Muscle layer of duodenum (tissue), 2 donors: Measurements from ENCODE around the gene HSPB6.
A peak's percentile ranks its signal among the peaks of the same experiment; 100 is the strongest.
"Not testable (repeated sequence)": the region's sequence is repeated elsewhere in the genome, so short reads cannot be mapped to it uniquely, and the experiment has no call there.

Experiments
- H3K27ac ChIP-seq: one replicate; pipeline ENCODE4 v1.7.0; 2013; ENCODE audit warnings: mild to moderate bottlenecking, low read length
- H3K27me3 ChIP-seq: one replicate; pipeline ENCODE4 v1.7.0; 2013; ENCODE audit warnings: low read depth, mild to moderate bottlenecking, control low read depth, low read length
- H3K36me3 ChIP-seq, 2 donors: one replicate each; pipeline ENCODE4 v1.7.0; 2013; ENCODE audit warnings: low read length in 2 of 2, control low read depth in 1 of 2, mild to moderate bottlenecking in 1 of 2; ENCODE audit not compliant: insufficient read depth in 2 of 2, control insufficient read depth in 1 of 2
- H3K4me1 ChIP-seq, 2 donors: one replicate each; pipeline ENCODE4 v1.7.0; 2013; ENCODE audit warnings: low read length in 2 of 2, mild to moderate bottlenecking in 2 of 2, control low read depth in 1 of 2, moderate library complexity in 1 of 2; ENCODE audit not compliant: insufficient read depth in 2 of 2, control insufficient read depth in 1 of 2
- H3K4me3 ChIP-seq, 2 donors: one replicate each; pipeline ENCODE4 v1.7.0; 2013; ENCODE audit warnings: low read length in 2 of 2, low read depth in 1 of 2, mild to moderate bottlenecking in 1 of 2
- H3K9me3 ChIP-seq, 2 donors: one replicate each; pipeline ENCODE4 v1.7.0; 2013; ENCODE audit warnings: low read length in 2 of 2, control low read depth in 1 of 2, mild to moderate bottlenecking in 1 of 2; ENCODE audit not compliant: control insufficient read depth in 1 of 2
- donor health status: healthy.

The HSPB6 gene, protein sequence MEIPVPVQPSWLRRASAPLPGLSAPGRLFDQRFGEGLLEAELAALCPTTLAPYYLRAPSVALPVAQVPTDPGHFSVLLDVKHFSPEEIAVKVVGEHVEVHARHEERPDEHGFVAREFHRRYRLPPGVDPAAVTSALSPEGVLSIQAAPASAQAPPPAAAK

DNA sequence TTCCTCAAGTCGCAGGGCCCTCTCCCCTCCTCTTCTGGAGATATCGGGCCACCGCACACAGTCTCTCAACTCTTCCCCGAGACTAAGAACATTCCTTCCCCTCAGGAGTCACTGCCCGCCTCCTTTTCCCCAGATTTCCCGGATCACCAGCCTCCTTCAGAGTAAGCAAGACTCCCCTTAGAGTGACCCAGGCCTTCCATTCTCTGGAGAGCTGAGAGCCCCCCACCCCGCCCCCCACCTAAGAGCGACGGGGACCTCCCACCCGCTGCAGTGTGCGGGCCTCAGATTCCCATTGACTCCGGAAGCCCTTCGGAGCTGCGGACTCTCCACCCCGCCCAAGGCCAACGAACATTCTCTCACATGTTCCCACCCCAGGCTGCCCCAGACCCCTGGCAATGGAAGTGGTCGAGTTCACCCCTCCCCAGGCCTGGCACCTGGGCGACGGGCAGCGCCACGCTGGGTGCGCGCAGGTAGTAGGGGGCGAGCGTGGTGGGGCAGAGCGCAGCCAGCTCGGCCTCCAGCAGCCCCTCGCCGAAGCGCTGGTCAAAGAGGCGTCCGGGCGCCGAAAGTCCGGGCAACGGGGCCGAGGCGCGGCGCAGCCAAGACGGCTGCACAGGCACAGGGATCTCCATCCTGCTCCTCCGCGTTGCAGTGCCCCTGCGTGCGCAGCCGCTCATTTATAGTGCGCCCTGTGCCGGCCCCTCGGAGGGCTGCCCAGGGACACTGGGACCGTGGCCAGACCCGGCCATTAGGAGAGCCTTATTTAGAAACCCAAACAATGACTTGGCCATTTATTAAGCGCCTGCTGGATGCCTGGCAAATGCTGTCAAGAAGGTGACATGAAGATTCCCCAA is at the start of gene HSPB6:
TSS of gene HSPB6 (minus strand) at position 653 of the 854 bp plus-strand sequence. CDS start at position 632, 21 bp downstream.
- Histone ChIP-seq H3K27ac (peak within 1 kb of the TSS; percentile 100), H3K9me3 (no peaks in the 10 kb centered on the region), H3K36me3 (peaks cover 13 to 36% of the 10 kb centered on the region in 2 donors), H3K4me1 (peaks cover 4 to 46% of the 10 kb centered on the region in 2 donors), H3K27me3 (no peaks in the 10 kb centered on the region), H3K4me3 (peak within 1 kb of the TSS; percentile 93 to 99)

DNA sequence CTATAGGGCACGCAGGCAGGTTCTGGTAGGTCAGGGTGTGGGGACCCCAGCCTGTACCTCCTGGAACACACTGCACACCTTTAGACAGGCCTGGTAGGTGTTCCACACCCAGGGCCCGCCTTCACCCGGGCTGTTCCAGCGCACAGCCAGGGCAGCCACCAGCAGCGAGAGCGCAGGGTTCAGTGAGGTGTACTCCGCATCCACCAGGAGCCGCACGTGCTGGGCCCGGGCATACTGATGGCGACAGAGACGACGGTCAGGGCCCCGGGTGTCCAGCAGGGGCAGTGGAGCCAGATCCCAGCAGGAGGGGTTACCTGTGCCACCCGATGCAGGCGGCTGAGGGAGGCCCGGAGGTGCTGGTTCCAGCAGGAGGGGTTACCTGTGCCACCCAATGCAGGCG is 49.8 kb upstream of the HSPB6 start:
- Histone ChIP-seq H3K27ac (no peak overlapping the region), H3K36me3 (no peaks in the 10 kb centered on the region), H3K4me3 (no peak overlapping the region), H3K9me3 (no peaks in the 10 kb centered on the region), H3K27me3 (no peaks in the 10 kb centered on the region), H3K4me1 (no peaks in the 10 kb centered on the region)

GRCh38 chr19:35805526-35806102 is 48.8 kb upstream of the HSPB6 start:
- Histone ChIP-seq H3K4me1 (no peaks in the 10 kb centered on the region), H3K36me3 (no peaks in the 10 kb centered on the region), H3K9me3 (no peaks in the 10 kb centered on the region), H3K27ac (no peak overlapping the region), H3K4me3 (no peak overlapping the region), H3K27me3 (no peaks in the 10 kb centered on the region)

DNA sequence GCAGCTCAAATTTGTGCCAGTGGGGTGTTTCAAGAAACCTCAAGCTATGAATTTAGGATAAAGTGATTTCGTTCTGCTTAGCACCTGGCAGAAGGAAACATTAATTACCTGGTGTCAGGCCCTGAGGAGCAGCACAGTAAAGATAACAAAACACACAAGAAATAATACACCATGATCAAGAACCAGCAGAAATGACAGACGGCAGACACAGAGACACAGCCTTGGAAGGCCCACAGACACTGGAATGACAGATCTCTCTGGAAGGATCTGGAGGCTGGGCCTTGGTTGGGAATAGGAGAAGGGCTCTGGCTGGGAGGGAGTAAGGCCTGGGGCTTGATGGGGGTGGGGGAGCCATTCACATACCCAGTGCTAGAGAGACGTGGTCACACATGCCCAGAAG is 45.0 kb upstream of the HSPB6 start:
- H3K36me3 ChIP-seq: no peaks in the 10 kb centered on the region
- no peak overlapping the region for H3K27ac ChIP-seq
- H3K27me3 ChIP-seq: peaks cover 4% of the 10 kb centered on the region
- no peaks in the 10 kb centered on the region for H3K4me1 ChIP-seq
- H3K4me3 ChIP-seq: no peak overlapping the region
- no peaks in the 10 kb centered on the region for H3K9me3 ChIP-seq

DNA sequence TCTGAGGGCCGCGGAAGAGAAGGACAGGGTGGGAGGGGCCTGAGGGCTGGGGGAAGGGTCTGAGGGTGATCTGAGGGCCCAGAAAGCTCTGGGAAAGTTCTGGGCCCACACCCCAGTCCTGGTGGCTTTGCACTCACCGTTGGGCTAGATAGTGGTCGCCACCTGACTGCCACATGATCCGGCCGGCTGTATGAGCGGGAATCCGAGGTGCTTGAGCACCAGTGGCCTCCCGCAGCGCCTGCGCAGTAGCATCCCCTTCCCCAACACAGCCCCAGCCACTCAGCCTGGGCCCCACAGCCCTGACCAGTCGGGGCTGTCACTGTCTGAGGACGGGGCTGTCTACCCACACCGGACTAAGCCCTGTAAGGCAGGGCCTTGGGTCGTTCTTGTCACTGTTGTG is 40.8 kb upstream of the HSPB6 start:
- no peaks in the 10 kb centered on the region for H3K36me3 ChIP-seq
- H3K9me3 ChIP-seq: no peaks in the 10 kb centered on the region
- H3K27ac ChIP-seq: no peak overlapping the region
- no peak overlapping the region for H3K4me3 ChIP-seq
- H3K4me1 ChIP-seq: no peaks in the 10 kb centered on the region
- peaks cover 10% of the 10 kb centered on the region for H3K27me3 ChIP-seq

DNA sequence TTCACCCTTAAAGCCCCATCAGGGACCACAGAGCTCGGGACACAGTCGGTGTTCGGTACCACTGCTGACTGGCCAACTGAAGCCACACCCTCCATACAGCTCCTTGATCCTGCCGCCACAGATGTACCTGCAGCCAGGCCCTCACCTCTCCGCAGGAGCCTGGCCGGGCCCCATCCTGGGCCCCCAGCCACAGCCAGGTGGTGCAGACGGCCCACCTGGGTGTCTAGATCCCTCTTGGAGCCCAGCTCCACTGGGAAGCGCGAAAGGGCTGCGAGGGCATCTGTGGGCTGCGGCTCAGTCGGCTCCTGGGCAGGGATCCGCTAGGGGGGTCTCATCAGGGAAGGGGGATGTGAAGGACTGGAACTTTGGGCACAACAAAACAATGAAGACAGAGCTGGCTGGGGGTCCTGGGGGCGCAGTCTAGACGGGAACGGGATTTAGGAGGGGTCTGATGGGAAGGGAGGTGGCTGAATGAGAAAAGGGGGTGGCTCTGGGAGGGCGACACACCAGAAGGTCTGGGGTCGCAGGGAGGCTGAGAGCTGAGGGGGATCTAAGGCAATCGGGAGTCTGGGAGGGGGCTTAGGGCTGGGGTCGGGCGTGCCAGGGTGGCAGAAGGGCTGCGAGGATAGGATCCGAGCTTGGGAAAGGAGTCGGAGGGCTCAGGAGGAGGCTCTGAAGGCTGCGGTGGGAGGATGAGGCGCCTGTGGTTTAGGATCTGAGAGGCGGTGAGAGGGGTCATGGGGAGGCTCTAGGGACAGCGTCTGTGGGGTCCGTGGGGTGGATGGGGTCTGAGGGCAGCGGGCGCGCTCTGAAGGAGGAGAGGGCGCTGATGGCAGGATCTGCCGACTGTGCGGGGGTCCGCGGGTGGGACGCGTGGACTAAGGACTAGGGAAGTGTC is 40.1 kb upstream of the HSPB6 start:
- Histone ChIP-seq H3K36me3 (no peaks in the 10 kb centered on the region), H3K27me3 (peaks cover 10% of the 10 kb centered on the region), H3K4me3 (no peak overlapping the region), H3K27ac (no peak overlapping the region), H3K4me1 (no peaks in the 10 kb centered on the region), H3K9me3 (no peaks in the 10 kb centered on the region)

DNA sequence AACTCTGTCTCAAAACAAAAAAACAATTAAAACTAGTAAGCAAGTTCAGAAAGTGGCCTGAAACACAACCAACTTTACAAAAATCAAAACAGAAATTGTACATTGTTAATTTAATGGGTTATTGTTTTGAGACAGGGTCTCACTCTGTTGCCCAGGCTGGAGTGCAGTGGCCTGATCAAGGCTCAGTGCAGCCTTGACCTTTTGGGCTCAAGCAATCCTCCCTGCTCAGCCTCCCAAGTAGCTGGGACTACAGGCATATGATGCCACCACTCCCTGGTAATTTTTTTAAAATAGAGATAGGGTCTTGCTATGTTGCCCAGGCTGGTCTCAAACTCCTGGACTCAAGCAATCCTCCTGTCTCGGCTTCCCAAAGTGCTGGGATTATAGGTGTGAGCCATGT is 38.7 kb upstream of the HSPB6 start:
- not testable (repeated sequence) for H3K4me1 ChIP-seq, H3K9me3 ChIP-seq, H3K36me3 ChIP-seq, H3K27ac ChIP-seq, H3K27me3 ChIP-seq, H3K4me3 ChIP-seq

GRCh38 chr19:35793381-35794165 is 36.7 kb upstream of the HSPB6 start:
- Histone ChIP-seq H3K36me3 (no peaks in the 10 kb centered on the region), H3K27me3 (peaks cover 10% of the 10 kb centered on the region), H3K4me1 (no peaks in the 10 kb centered on the region), H3K27ac (no peak overlapping the region), H3K4me3 (no peak overlapping the region), H3K9me3 (no peaks in the 10 kb centered on the region)

DNA sequence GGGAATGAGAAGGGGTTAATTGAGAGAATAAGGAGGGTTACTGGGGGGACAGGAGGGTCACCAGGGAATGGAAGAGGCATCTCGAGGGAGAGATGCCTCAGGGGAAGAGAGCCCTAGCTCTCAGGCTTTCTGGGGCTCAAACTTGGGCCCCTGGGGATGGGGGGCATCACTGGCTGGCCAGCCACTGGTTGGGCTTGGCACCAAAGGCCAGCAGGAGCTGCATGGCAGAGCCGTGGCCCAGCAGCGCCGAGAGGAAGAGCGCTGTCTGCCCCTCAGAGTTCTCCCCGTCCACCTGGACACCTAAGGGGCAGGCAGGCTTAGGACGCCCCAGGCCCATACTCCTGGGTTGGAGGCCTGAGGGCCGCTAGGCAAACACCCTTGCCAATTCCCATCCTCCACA is 36.1 kb upstream of the HSPB6 start:
- no peaks in the 10 kb centered on the region for H3K36me3 ChIP-seq
- no peaks in the 10 kb centered on the region for H3K9me3 ChIP-seq
- H3K27ac ChIP-seq: no peak overlapping the region
- H3K27me3 ChIP-seq: peaks cover 10% of the 10 kb centered on the region
- no peak overlapping the region for H3K4me3 ChIP-seq
- H3K4me1 ChIP-seq: no peaks in the 10 kb centered on the region

DNA sequence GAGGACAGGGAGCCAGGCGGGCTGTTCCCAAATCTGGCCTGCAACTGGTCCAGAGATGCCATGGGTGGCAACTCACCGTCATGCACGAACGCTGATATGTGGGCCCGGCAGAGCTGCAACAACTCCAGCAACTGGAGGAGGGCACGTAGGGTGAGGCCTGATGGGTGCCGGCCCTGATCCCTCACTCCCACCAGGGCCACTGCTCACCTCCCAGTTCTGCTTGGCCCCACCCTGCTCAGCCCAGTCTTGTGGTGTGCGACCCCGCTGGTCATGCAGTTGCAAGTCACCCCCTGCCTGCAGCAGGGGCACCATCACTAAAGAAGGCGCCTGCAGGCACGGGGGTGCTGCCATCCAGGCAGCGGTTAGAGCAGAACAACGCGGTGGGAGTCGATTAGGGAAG is 35.5 kb upstream of the HSPB6 start:
- no peaks in the 10 kb centered on the region for H3K36me3 ChIP-seq

More for the DNA sequence above, 35.5 kb upstream of the HSPB6 start:
- Histone ChIP-seq H3K4me3 (no peak overlapping the region), H3K9me3 (no peaks in the 10 kb centered on the region), H3K27ac (no peak overlapping the region), H3K4me1 (no peaks in the 10 kb centered on the region), H3K27me3 (peaks cover 10% of the 10 kb centered on the region)
